Upper lobe of left lung (tissue), 4 donors: Measurements from ENCODE around the gene PDE8A.

Experiments used
- CTCF ChIP-seq, 6 experiments: fragments of 450-650 bp in 4 of 6; fragments of 200-600 bp in 2 of 6; sonication (generic) in 2 of 6; IDR thresholded peaks; one replicate each; pipeline ENCODE4 v1.5.1; 2016 to 2019; ENCODE audit warnings: antibody characterized with exemption in 6 of 6
- POLR2A ChIP-seq, 4 donors: fragments of 450-650 bp; IDR thresholded peaks; one replicate each; pipeline ENCODE4 v1.5.1; 2016 to 2017; ENCODE audit warnings: antibody characterized with exemption in 4 of 4, mild to moderate bottlenecking in 2 of 4

- TF ChIP-seq POLR2A (IDR thresholded peaks at IDR 0.05) (no peak), CTCF (IDR thresholded peaks at IDR 0.05) (no peak)
Measured at GRCh38 chr15:85073556-85074194, 92.0 kb downstream of the PDE8A start.
